HepG2 (cell line): ENCODE results near the gene ACO1.

Experiments used
- CTCF ChIP-seq: sonication (generic); formaldehyde crosslinking; IDR thresholded peaks from 2 replicates; pipeline ENCODE4 v1.5.0; 2020; ENCODE audit warnings: mild to moderate bottlenecking, missing genetic modification reagents, moderate library complexity
- EEA1 ChIP-seq: sonication (generic); formaldehyde crosslinking; IDR thresholded peaks from 2 replicates; pipeline ENCODE4 v1.5.1; 2020; ENCODE audit warnings: mild to moderate bottlenecking, missing genetic modification reagents, borderline replicate concordance
- ERF ChIP-seq: IDR thresholded peaks from 2 replicates; pipeline ENCODE4 v1.6.1; 2018; ENCODE audit warnings: missing biosample characterization, missing genetic modification reagents
- HNF4A ChIP-seq: sonication (generic); formaldehyde crosslinking; IDR thresholded peaks from 2 replicates; pipeline ENCODE4 v1.4.0; 2020; ENCODE audit warnings: missing genetic modification reagents
- MAFK ChIP-seq, 2 experiments: IDR thresholded peaks in 1 of 2; conservative IDR thresholded peaks in 1 of 2; 2 replicates each; pipeline ENCODE4 v1.6.1; 2011; ENCODE audit warnings: improper control_type of control experiment in 2 of 2, low read length in 2 of 2
- POLR2A ChIP-seq, 2 experiments: IDR thresholded peaks; 2 replicates each; pipeline ENCODE4 v1.6.1; 2011; ENCODE audit warnings: low read depth in 2 of 2, low read length in 2 of 2, mild to moderate bottlenecking in 1 of 2, moderate library complexity in 1 of 2; ENCODE audit not compliant: insufficient read depth in 1 of 2
- POLR2AphosphoS5 ChIP-seq: IDR thresholded peaks from 2 replicates; pipeline ENCODE4 v1.6.1; 2012; ENCODE audit warnings: low read depth, low read length
- TFAP4 ChIP-seq: sonication (generic); IDR thresholded peaks from 2 replicates; pipeline ENCODE4 v1.6.1; 2016; ENCODE audit warnings: low read depth, borderline replicate concordance
- ZNF3 ChIP-seq: IDR thresholded peaks from 2 replicates; pipeline ENCODE4 v1.7.0; 2017; ENCODE audit warnings: inconsistent platforms
- ZNF326 ChIP-seq: sonication (generic); formaldehyde crosslinking; IDR thresholded peaks from 2 replicates; pipeline ENCODE4 v1.4.0; 2020; ENCODE audit warnings: missing genetic modification reagents, borderline replicate concordance
- ZNF33A ChIP-seq: sonication (generic); formaldehyde crosslinking; IDR thresholded peaks from 2 replicates; pipeline ENCODE4 v1.5.1; 2020; ENCODE audit warnings: missing genetic modification reagents, mild to moderate bottlenecking, moderate library complexity, borderline replicate concordance
- ZNF569 ChIP-seq: sonication (generic); formaldehyde crosslinking; IDR thresholded peaks from 2 replicates; pipeline ENCODE4 v1.5.0; 2020; ENCODE audit warnings: mild to moderate bottlenecking, missing genetic modification reagents, moderate library complexity, borderline replicate concordance

- TF ChIP-seq TFAP4 (no peak), ZNF3 (CRISPR knock-in tag) (no peak), ERF (CRISPR knock-in tag) (no peak), ZNF569 (no peak), MAFK (conservative IDR thresholded peaks at IDR 0.05 in 1 of 2, IDR thresholded peaks at IDR 0.05 in 1 of 2; ENCODE audit: low read length in 2 of 2) (no peak), CTCF (no peak), ZNF33A (CRISPR knock-in tag) (no peak), POLR2AphosphoS5 (no peak), POLR2A (IDR thresholded peaks at IDR 0.05; ENCODE audit: insufficient read depth in 1 of 2, low read depth in 2 of 2, low read length in 2 of 2) (no peak), HNF4A (CRISPR knock-in tag) (no peak), EEA1 (CRISPR knock-in tag) (no peak), ZNF326 (CRISPR knock-in tag) (no peak)
Measured at GRCh38 chr9:32401488-32401887, 17.0 kb downstream of the ACO1 start.
